GM19397 (cell line): ENCODE data around the gene SLC6A18.

Experiments
- ATAC-seq: cut with Tn5 transposase; IDR thresholded peaks from one replicate; pipeline ENCODE4 v1.9.1; 2021; ENCODE audit warnings: mild to moderate bottlenecking, moderate library complexity; ENCODE audit not compliant: unreplicated experiment

SLC6A18 gene

DNA sequence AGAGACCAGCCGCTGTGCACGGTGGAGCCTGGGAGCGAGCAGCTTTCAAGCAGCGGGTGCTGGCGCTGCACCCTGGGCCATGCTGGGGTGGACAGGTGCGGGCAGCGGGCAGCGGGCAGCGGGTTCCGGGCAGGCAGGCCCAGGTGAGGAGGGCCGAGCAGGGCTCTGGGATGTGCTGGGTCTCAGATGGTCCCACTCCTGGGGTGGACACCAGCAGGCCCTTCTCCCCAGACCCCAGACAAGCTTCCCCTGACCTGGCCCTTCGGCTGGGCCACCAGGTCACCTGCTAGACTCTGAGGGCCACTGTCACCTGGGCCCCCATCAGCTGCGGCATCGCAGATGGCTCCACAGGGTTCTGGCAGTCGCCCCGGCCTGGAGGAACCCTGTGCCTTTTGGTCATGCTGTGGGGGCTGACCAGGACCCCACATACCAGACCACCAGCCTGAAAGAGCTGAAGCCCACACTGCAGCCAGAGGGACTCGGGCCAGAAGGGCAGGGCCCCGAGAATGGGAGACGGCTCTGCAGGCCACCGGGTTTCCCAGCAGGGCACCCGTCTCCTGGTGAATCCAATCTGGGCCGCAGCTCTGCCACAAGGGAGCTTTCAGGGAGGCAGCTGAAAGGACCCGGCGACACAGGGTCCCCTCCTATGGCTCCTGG lies 21.7 kb upstream of the SLC6A18 start:
- no peak for ATAC-seq

DNA sequence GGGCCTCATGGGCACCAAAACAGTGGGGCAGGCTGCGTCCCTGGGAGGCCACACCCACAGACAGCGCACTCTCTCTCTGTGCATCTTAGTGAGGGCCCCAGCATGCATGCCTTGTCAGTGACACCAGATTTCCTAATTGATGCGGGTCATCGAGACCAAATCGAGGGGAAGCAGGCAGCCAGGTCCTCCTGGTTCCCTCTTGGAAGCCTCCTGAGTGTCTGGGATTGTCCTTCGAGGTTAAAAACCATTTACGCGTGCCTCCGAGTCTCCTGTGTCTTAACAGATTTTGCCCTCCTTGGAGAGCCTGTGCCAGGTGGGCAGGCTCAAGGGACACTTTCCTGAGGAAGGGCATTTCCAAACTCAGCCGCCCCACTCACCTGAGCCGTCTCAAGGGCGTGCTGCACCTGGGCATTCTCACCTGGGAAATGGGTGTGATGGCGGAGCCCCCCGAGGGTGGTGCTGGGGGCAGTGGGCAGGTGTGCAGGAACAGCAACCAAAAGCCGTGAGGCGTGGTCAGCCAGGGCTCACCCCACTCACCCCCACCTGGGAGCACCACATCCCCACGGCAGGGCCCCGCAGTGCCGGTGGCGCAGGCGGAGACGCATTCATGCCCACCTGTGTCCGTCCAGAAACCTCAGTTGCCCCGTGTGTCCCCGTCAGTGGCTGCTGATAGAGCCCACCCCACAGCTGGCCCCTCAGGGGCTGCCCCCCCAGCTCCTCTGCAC lies 21.1 kb upstream of the SLC6A18 start:
- no peak for ATAC-seq

DNA sequence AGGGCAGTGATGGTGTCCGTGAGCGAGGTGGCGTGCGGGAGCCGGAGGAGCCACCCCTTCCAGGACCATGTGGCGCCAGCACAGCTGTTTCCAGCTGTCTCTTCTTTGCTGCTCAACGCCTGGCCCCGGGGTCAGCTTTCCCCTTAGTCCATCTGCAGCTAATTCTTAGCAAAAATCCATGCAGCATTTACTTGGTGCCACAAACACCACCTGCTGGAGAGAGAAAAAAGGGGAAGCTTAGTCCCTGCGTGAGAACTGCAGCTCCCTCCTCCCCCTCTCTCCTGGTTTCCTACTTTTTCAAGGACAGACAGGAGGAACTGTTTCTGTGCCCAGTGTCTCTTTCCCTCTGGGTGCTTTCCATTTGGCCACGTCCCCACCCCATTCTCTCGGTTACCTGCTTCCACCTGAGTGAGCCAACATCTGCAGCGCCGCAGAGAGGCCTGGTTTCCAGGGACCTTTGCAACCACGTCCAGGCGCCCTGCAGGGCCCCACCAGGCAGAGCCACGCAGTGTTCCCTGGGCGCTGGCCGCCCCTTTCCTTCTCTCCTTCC lies 20.4 kb upstream of the SLC6A18 start:
- ATAC-seq: no peak

DNA sequence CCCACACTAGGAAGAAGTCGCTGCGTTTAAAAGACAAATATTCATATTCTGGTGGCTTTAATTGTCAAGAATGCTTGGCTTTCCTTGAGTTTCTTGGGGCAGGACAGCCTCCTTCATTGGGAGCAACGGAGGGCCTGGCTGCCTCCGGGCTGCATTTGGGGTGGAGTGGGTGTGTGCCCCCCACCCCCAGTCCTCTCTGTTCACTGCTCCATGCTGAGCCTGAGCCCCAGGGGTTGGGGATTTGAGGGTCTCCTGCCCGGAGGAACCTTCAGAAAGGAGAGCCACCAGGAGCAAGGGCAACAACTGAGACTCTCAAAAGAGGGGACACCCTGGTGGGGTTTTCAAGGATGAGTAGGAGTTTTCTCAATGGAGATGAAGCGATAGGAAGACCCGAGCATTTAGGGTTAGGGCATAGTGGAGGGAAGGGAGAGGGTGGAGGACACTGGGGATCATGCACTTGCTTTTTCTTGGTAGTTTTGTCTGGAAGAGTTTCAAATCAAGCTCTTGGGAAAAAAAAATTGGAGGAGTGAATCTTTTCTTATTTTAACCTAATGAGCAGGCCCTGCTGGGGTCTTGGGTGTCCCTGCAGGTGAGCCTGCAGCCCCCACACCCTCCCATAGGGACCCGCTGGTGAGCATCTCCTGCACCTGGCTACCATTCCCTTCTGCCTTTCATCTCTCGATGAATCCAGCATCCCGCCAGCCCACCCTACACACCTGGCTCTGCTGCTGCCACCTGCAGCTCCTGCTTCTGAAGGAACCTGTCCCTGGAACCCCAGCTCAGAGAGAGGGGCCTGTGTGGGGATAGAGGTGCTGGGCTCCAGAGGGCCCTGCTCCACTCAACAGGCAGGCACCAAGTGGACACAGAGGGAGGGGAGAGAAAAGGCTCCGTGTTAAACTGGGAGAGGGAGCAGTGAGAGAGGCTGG lies 19.7 kb upstream of the SLC6A18 start:
- ATAC-seq: no peak

DNA sequence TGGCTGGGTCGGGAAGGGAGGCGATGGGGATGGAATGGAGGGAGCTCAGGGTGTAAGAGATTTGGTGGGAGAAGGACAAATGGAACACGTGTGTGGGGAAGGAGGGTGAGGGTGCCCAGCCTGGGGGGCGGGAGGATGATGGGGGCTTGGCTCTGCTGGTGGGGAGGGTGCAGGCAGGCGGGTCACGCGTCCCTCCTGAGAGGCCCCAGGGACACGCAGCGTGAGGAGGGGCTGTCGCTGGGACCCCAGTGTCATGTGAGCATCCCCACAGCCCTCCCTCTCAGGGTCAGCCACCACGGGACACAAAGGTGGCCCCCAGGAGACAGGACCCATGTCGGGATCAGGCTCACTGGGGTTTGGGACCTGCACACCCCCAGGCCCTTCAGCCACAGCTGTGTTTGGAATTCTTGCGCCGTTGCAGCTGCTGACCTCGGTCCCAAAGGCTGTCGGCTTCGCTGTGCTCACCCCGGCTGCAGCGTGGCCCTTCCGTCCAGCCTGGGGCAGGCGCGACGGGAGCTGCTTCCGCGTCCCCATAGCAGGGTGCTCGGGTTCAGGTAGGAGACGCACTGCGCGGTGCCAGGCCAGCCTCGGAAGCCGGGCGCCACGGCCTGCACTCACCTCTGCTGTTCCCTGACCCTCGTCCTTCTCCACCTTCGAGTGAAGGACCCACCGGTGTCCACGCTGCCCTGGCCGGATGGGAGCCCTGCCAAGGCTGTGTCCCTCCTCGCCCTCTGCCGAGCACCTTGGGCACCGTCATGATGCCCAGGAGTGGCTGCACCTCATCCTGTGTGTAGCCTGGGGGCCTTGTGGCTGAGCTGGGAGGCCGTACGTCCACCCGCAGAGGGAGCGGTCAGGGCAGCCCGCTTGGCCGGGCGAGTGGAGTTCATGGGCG lies 18.4 kb upstream of the SLC6A18 start:
- no peak for ATAC-seq

DNA sequence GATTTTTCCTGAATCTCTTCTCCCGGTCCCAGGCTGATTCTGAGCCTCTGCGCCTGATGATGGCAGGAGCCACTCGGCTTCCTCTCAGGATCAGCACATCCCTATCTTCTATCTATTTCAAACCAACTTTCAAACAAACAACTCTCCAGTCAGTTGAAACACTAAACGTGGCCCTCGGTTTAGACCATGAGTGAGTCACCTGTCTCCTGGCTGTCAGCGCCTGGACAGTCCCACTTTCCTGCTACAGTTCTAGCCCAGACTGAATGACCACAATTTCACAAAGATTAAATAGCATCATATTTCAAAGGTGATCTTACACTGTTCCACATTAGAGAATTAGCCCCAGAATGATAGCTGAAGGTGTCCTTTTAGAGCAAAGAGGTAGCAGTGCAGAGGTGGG lies 17.6 kb upstream of the SLC6A18 start:
- no peak for ATAC-seq

DNA sequence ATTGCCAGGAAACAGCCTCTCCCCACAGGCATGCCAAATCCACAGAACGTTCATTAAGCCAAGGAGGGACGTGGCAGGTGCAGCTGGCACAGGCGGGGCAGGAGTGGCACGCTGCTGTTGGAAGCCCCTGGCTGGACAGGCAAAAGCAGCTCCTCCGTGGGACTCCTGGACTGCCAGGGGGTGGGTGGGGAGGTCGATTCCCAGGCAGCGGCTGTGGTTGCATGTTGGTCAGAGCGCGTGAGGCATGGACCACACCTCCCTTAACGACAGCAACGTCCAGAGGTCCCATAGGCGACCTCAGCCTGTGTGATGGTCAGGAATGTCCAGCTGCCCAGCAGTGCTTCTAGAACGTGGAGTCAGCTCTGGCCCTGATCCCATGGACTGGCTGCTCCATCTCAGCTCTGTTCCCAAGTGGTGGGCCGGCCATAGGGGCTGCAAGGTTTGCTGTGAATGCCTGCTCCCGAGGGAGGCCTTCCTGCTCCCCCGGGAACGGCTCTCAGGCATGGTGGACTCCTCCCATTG lies 16.9 kb upstream of the SLC6A18 start:
- no peak for ATAC-seq

DNA sequence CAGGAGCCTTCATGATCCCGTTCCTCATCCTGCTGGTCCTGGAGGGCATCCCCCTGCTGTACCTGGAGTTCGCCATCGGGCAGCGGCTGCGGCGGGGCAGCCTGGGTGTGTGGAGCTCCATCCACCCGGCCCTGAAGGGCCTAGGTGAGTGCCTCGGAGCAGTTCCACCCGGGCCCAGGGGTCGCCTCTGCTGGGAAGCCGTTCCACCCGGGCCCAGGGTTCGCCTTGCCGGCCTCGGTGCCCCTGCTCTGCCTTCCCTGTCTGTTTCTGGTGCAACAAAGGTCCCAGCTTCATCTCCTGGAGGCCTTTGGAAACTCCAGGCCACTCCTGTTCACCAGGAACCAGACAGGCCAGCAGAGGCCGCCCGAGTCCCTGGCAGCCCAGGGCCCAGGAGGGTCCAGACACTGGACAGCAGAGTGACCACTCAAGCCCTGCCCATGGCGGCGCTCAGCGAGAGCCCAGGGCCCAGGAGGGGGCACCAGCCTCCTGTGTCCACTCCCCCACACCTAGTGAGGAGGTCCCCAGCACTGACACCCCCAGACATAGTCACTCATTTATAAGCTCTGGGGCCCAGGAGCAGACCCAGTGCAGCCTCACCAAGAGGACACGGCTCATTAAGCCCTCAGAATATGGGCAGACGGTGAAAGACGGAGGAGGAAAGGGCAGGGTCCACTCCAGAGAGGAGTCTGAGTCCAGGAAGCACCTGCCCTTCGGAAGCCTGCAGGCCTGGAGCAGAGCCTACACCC lies 16.3 kb upstream of the SLC6A18 start:
- no peak for ATAC-seq

DNA sequence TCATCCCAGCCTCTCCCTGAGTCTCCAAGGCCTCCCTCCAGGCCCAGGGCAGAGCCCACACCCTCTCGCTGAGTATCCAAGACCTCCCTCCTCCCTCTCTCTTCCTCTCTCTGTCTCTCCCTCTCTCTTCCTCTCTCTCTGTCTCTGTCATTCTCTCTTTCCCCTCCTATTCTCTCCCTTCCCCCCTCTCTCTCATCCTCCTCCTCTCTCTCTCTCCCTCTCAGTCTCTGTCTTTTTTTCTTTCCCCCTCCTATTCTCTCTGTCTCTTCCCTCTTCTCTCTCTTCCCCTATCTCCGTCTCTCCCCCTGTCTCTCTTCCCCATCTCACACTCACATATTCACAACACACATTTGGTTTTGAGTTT lies 15.7 kb upstream of the SLC6A18 start:
- no peak for ATAC-seq

DNA sequence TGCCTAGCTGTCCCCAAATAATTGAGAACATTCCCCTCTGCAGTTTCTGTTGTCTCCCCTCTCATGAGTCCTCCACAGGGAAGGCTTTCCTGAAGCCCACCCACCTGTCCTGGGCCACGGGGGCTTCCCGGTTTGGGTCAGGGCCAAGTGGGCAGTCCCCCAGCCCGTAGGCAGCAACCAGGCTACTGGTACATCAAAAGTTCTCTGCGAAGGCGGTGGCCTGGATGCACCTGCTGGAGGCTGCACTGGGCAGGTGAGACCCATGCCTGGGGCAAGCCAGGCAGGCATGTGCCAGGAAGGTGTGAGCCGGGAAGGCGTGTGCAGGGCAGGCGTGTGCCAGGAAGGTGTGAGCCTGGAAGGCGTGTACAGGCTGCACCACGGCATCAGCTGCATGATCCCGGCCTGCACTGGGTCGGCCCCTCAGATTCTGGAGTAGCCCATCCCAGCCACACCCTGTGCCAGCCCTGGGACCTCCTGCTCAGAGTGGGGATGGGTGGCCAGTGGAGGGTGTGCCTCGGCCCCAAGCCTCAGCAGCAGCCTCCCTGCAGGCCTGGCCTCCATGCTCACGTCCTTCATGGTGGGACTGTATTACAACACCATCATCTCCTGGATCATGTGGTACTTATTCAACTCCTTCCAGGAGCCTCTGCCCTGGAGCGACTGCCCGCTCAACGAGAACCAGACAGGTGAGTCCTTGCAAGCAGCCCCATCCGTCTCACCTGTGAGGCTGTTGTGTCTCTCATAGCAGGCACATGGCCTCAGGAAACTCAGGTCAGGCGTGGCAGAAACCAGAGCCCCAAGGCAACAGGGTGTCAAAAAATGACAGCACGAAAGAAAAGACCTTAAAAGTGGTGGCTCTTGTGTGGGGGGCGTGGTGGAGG lies 15.0 kb upstream of the SLC6A18 start:
- ATAC-seq: no peak

DNA sequence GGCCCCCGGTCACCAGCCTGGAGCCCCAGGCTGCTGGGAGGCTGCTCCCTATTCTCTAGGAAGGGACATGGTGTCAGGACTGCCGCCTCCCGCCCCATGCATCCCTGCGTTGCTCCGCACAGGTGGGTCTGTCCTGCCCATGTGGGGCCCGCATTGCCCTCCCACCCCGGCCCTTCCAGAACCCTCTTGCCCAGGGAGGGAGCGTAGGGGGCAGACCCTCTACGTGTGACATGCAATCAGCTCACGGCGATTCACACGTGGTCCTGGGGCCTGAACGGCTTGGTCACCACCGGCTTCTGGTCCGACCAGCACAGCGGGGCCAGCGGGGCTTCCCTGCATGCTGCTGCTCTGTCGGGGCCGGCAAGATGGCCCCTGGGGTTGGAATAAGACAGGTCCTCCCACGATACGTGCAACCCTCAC lies 14.3 kb upstream of the SLC6A18 start:
- ATAC-seq: no peak

DNA sequence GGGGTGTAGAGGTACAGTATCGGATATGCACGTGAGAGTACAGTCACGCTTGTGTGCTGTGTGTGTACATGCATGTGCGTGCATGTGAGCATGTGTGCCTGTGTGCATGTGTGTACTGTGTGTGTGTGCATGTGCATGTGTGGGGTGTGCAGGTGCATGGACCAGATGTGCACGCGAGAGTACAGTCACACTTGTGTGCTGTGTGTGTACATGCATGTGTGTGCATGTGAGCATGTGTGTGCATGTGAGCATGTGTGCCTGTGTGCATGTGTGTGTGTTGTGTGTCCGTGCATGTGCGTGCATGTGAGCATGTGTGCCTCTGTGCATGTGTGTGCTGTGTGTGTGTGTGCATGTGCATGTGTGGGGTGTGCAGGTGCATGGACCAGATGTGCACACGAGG lies 13.5 kb upstream of the SLC6A18 start:
- no peak for ATAC-seq

DNA sequence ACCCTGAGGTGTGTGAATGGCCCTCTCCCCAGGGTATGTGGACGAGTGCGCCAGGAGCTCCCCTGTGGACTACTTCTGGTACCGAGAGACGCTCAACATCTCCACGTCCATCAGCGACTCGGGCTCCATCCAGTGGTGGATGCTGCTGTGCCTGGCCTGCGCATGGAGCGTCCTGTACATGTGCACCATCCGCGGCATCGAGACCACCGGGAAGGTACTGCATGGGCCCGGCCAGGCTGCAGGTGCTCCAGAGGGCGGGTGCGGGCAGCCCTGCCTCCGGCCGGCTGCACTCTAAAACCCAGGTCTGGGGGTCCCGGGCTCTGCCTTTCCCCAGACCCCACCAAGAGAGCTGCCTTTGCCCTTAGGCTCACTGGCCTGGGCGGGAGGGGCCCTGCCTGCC lies 12.9 kb upstream of the SLC6A18 start:
- ATAC-seq: no peak

DNA sequence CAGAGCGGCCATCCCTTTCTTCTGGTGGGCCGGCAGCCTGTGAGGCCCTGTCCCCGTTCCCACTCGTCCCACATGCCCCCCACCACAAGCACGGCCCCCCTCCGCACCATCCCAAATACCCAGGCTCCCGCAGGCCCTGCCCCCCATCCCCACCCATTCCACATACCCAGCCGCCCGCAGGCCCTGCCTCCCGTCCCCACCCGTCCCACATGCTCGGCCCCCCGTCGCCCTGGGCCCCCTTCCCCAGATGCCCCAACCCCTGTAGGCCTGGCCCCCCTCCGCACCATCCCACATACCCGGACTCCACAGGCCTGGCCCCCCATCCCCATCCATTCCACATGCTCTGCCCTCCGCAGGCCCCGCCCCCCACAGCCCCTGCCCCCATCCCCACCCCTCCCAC lies 12.3 kb upstream of the SLC6A18 start:
- no peak for ATAC-seq

DNA sequence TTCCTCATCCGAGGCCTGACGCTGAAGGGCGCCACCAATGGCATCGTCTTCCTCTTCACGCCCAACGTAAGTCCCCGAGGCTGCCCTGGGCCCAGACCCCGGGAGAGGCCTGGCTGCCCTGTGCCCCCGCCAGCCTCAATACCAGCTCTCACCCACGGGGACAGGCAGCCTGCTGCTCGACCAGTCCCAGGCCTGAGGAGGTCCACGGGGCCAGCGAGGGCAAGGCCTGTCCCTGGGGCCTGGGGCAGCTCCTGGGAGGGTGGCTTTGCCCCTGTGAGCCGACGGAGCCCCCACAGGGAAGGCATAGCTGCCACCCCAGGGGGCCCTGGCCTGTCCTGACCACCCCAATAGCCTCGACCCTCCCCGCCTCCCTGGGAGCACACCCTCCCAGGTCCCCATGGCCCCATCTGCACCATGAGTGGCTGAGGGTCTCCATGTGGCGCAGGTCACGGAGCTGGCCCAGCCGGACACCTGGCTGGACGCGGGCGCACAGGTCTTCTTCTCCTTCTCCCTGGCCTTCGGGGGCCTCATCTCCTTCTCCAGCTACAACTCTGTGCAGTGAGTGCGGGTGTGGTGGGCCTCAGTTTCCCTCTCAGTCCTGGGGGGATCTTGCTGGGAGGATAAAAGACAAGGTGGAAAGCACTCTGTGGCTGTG lies 11.5 kb upstream of the SLC6A18 start:
- ATAC-seq: no peak

DNA sequence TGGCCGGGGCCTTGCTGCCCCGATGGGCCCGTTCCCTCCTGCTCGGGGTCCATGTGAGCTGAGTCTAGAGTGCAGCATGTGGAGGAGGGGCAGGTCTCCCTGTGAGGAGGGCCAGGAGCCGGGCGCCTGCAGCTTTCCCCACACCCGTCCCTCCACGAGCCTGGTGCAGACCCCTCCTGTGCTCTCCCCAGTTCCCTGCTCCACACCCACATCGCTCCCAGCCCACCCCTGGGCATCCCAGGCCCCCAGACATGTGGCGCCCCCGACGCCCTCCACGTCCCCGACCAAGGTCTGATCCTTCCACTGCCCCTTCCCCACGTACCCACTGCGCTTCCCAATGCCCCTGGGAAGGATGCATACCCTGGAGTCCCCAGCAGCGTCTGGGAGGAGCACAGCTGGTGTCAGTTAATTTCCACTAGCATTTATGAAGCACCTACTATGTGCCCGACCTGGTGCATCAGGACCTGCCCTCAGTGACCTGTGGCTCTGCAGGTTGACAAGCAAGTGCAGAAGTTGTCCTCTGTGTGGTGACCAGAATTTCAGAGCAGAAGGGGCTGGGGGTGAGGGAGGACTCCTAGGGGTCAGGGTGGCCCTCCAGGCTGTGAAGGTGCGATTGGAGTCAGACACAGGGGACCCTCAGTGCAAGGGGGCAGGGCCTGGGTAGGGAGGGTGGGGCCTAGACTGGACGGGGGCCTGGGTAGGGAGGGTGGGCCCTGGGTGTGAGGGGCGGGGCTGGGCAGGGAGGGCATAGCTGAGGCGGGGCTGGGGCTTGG lies 10.8 kb upstream of the SLC6A18 start:
- ATAC-seq: no peak

DNA sequence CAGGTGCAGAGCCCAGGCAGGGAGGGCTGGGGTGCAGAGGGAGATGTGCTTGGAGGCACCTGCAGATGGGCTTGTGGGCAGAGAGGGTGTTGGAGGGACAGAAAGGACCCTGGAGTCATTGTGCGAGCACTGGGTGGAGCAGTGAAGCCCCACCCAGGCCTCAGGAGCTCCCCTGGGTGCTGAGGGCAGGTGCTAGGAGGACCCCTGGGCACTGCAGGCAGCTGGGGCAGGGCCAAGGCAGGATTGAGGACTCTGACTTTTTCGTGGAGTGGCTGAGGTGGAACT lies 10.3 kb upstream of the SLC6A18 start:
- no peak for ATAC-seq
